K562 (cell line): ENCODE data around the gene PARD6B. TPM values are rescaled to one million over a fixed set of nuclear protein-coding genes. Genes with fewer than 3 reads are reported as not detected.

Experiments
- ATAC-seq: fragments of 200-7000 bp; cut with Tn5 transposase; 3 replicates; pipeline ENCODE4 v1.9.1; 2020; ENCODE audit warnings: moderate library complexity
- BruUV-seq: library from RNA; stranded (reverse); fragments of 400-500 nt; replicated peaks from 2 replicates; lab custom pipeline; 2021; lab: Mats Ljungman, UMichigan
- CTCF ChIA-PET: fragments of 300-600 bp; formaldehyde crosslinking; extraction: SDS; loops from one replicate; lab custom pipeline; 2021; ENCODE audit warnings: low intra/inter-chr PET ratio; lab: Yijun Ruan, JAX
- POLR2A ChIA-PET: fragments of 300-600, 350-650 bp; sonication (Branson Sonifier 250); formaldehyde crosslinking; extraction: SDS; loops from one replicate; lab custom pipeline; 2021; ENCODE audit warnings: antibody characterized with exemption, inconsistent platforms; lab: Yijun Ruan, JAX
- DNase-seq, 4 experiments: peaks; one replicate each; pipeline versions ENCODE4 v3.0.0 to v3.0.0-alpha.2; 2011 to 2018; ENCODE audit warnings: low spot score in 3 of 4, mixed read lengths in 3 of 4; ENCODE audit errors: extremely low read depth in 1 of 4
- FAIRE-seq: peaks from 2 replicates; lab custom pipeline; 2011; peaks lifted over from hg19 to GRCh38; lab: Jason Lieb, UNC
- H2AFZ ChIP-seq: 2 replicates; pipeline ENCODE4 v1.6.0; 2011; ENCODE audit warnings: low read depth, low read length, control low read depth, inconsistent platforms
- H3K27ac ChIP-seq: fragments of 200-600 bp; 3 replicates; pipeline ENCODE4 v1.8.0; 2011; ENCODE audit warnings: low read depth, mild to moderate bottlenecking, control low read depth, inconsistent platforms, low read length, moderate library complexity, mixed read lengths; ENCODE audit errors: extremely low read depth
- H3K27me3 ChIP-seq, 2 experiments: fragments of 300-600 bp in 1 of 2; 2 replicates in 1 of 2; 3 replicates in 1 of 2; pipeline versions ENCODE4 v1.6.0 to v1.8.0; 2011; ENCODE audit warnings: inconsistent platforms in 2 of 2, low read length in 2 of 2, mild to moderate bottlenecking in 1 of 2, mixed read lengths in 1 of 2, moderate library complexity in 1 of 2; ENCODE audit not compliant: control insufficient read depth in 2 of 2, insufficient read depth in 2 of 2
- H3K36me3 ChIP-seq: fragments of 300-600 bp; 3 replicates; pipeline ENCODE4 v1.8.0; 2011; ENCODE audit warnings: mild to moderate bottlenecking, low read length, inconsistent platforms; ENCODE audit not compliant: control insufficient read depth, insufficient read depth
- H3K4me1 ChIP-seq, 2 experiments: fragments of 200-600 bp in 1 of 2; replicated peaks in 1 of 2; 2 replicates in 1 of 2; 3 replicates in 1 of 2; pipeline versions ENCODE4 v1.5.1 to v1.8.0; 2011; ENCODE audit warnings: inconsistent platforms in 2 of 2, low read length in 2 of 2, mild to moderate bottlenecking in 1 of 2, mixed read lengths in 1 of 2, moderate library complexity in 1 of 2; ENCODE audit not compliant: control insufficient read depth in 2 of 2, insufficient read depth in 2 of 2
- H3K4me2 ChIP-seq: 2 replicates; pipeline ENCODE4 v1.6.1; 2011; ENCODE audit warnings: low read length, control low read depth, inconsistent platforms, mixed read lengths; ENCODE audit not compliant: insufficient read depth
- H3K4me3 ChIP-seq: fragments of 200-600 bp; sonication (generic), shearing (Covaris generic); 2 replicates; pipeline ENCODE4 v1.5.1; 2016; ENCODE audit warnings: control low read depth, inconsistent platforms
- H3K79me2 ChIP-seq: fragments of 200-600 bp; 3 replicates; pipeline ENCODE4 v1.8.0; 2011; ENCODE audit warnings: low read length, inconsistent platforms; ENCODE audit not compliant: control insufficient read depth, insufficient read depth
- H3K9ac ChIP-seq, 2 experiments: 2 replicates each; pipeline versions ENCODE4 v1.6.0 to v1.6.1; 2011; ENCODE audit warnings: low read depth in 2 of 2, low read length in 2 of 2, control low read depth in 1 of 2, inconsistent platforms in 1 of 2, mild to moderate bottlenecking in 1 of 2, mixed read lengths in 1 of 2; ENCODE audit not compliant: insufficient read depth in 1 of 2
- H3K9me1 ChIP-seq: one replicate; pipeline ENCODE4 v1.6.0; 2011; ENCODE audit warnings: inconsistent platforms, mild to moderate bottlenecking, low read length, moderate library complexity; ENCODE audit not compliant: control insufficient read depth, insufficient read depth
- H3K9me3 ChIP-seq: replicated peaks from 2 replicates; pipeline ENCODE4 v1.5.1; 2011; ENCODE audit warnings: low read depth, low read length, inconsistent platforms; ENCODE audit not compliant: control insufficient read depth, insufficient read depth
- H4K20me1 ChIP-seq: replicated peaks from 2 replicates; pipeline ENCODE4 v1.6.1; 2011; ENCODE audit warnings: low read length, inconsistent platforms, mixed read lengths; ENCODE audit not compliant: control insufficient read depth, insufficient read depth
- ATF6 ChIP-seq: sonication (generic); formaldehyde crosslinking; IDR thresholded peaks from 2 replicates; pipeline ENCODE4 v1.4.0; 2020; ENCODE audit warnings: mild to moderate bottlenecking, missing genetic modification reagents
- CTBP1 ChIP-seq: fragments of 450-650 bp; IDR thresholded peaks from 2 replicates; pipeline ENCODE4 v1.6.1; 2016; ENCODE audit warnings: borderline replicate concordance
- E2F4 ChIP-seq: sonication (generic); formaldehyde crosslinking; IDR thresholded peaks from 2 replicates; pipeline ENCODE4 v1.8.0; 2022; ENCODE audit warnings: mild to moderate bottlenecking, low read depth, missing genetic modification reagents
- L3MBTL2 ChIP-seq: fragments of 450-650 bp; IDR thresholded peaks from 2 replicates; pipeline ENCODE4 v1.6.1; 2016; ENCODE audit warnings: mild to moderate bottlenecking, moderate library complexity
- NBN ChIP-seq: fragments of 450-650 bp; IDR thresholded peaks from 2 replicates; pipeline ENCODE4 v1.6.1; 2016; ENCODE audit warnings: low read depth, mild to moderate bottlenecking
- NFATC3 ChIP-seq: fragments of 450-650 bp; IDR thresholded peaks from 2 replicates; pipeline ENCODE4 v1.6.1; 2017; ENCODE audit warnings: mild to moderate bottlenecking
- NFRKB ChIP-seq: fragments of 450-650 bp; IDR thresholded peaks from 2 replicates; pipeline ENCODE4 v1.6.1; 2016; ENCODE audit warnings: low read depth
- PHF20 ChIP-seq: fragments of 450-650 bp; IDR thresholded peaks from 2 replicates; pipeline ENCODE4 v1.6.1; 2018; ENCODE audit not compliant: partially characterized antibody
- PML ChIP-seq: IDR thresholded peaks from 2 replicates; pipeline ENCODE4 v1.6.1; 2012; ENCODE audit warnings: low read length, inconsistent platforms
- POLR2B ChIP-seq: fragments of 450-650 bp; IDR thresholded peaks from 2 replicates; pipeline ENCODE4 v1.6.1; 2018; ENCODE audit warnings: low read depth; ENCODE audit not compliant: partially characterized antibody
- RB1 ChIP-seq: fragments of 450-650 bp; IDR thresholded peaks from 2 replicates; pipeline ENCODE4 v1.6.1; 2017; ENCODE audit warnings: low read depth, mild to moderate bottlenecking
- RBBP5 ChIP-seq: fragments of 200-600 bp; sonication (generic); IDR thresholded peaks from 2 replicates; pipeline ENCODE4 v1.6.1; 2012; ENCODE audit warnings: borderline replicate concordance, mild to moderate bottlenecking, low read length, control low read depth, inconsistent platforms; ENCODE audit not compliant: insufficient read depth, poor library complexity, severe bottlenecking
- SAP30 ChIP-seq: fragments of 200-600 bp; sonication (generic); IDR thresholded peaks from 2 replicates; pipeline ENCODE4 v1.6.1; 2012; ENCODE audit warnings: borderline replicate concordance, low read depth, mild to moderate bottlenecking, moderate library complexity, low read length, control low read depth, inconsistent platforms; ENCODE audit not compliant: insufficient read depth, poor library complexity, severe bottlenecking
- SMARCA5 ChIP-seq: fragments of 450-650 bp; IDR thresholded peaks from 2 replicates; pipeline ENCODE4 v1.6.1; 2016
- SMARCE1 ChIP-seq: fragments of 450-650 bp; IDR thresholded peaks from 2 replicates; pipeline ENCODE4 v1.7.1; 2016; ENCODE audit warnings: mild to moderate bottlenecking
- SNIP1 ChIP-seq: fragments of 450-650 bp; IDR thresholded peaks from 2 replicates; pipeline ENCODE4 v1.7.1; 2017; ENCODE audit warnings: low read depth, mild to moderate bottlenecking
- SUPT5H ChIP-seq: fragments of 450-650 bp; IDR thresholded peaks from 2 replicates; pipeline ENCODE4 v1.6.1; 2016
- TBL1XR1 ChIP-seq, 2 experiments: IDR thresholded peaks; 2 replicates each; pipeline ENCODE4 v1.6.1; 2012; ENCODE audit warnings: improper control_type of control experiment in 2 of 2, low read length in 2 of 2, mild to moderate bottlenecking in 1 of 2
- TOE1 ChIP-seq, 2 experiments: fragments of 450-650 bp in 1 of 2; sonication (generic) in 1 of 2; formaldehyde crosslinking in 1 of 2; IDR thresholded peaks; 2 replicates each; pipeline versions ENCODE4 v1.7.1 to v1.8.0; 2016 to 2022; ENCODE audit warnings: borderline replicate concordance in 2 of 2, mild to moderate bottlenecking in 2 of 2, antibody characterized with exemption in 1 of 2, inconsistent platforms in 1 of 2, low read depth in 1 of 2, missing genetic modification reagents in 1 of 2, moderate library complexity in 1 of 2
- ZNF395 ChIP-seq: fragments of 200-800 bp; sonication (Bioruptor generic); IDR thresholded peaks from 2 replicates; pipeline ENCODE4 v1.6.1; 2017; ENCODE audit warnings: missing genetic modification characterization, missing compliant biosample characterization
- WGBS: fragments of 100-300 bp; shearing (Covaris generic); methylation state at CpG from one replicate; pipeline ENCODE4 v1.1.6; 2016; ENCODE audit warnings: low coverage, mixed read lengths; ENCODE audit not compliant: insufficient coverage; ENCODE audit errors: missing lambda C conversion rate; 5-methylcytosine and 5-hydroxymethylcytosine counted together
- in situ Hi-C: fragments of 300-500 bp; cut with MboI; formaldehyde crosslinking; loops from 4 replicates; pipeline ENCODE4 v1.15.0; 2018; ENCODE audit warnings: inconsistent platforms, mixed read lengths
- intact Hi-C: fragments of 100-400 bp; cut with micrococcal nuclease; formaldehyde crosslinking; loops from 2 replicates; pipeline ENCODE4 v1.14.2; 2022
- polyA plus RNA-seq, 8 experiments: library from polyadenylated mRNA; depleted of rRNA in 4 of 8; stranded (reverse) in 5 of 8; unstranded in 3 of 8; fragments of >200 nt; fragmentation: Nextera tagmentation in 2 of 8; fragmentation: Illumina TruSeq in 1 of 8; extraction: Ambion mirVana in 2 of 8; extraction: Trizol in 1 of 8; gene quantifications; 2 replicates each; pipeline versions ENCODE4 v1.2.1 to v1.2.3, GENCODE V29; 2011 to 2014; ENCODE audit warnings: inconsistent platforms in 1 of 8, missing spikeins in 1 of 8
- total RNA-seq, 7 experiments: library from RNA; depleted of rRNA in 6 of 7; stranded (reverse); fragments of >200 nt in 6 of 7; fragmentation: Illumina TruSeq in 2 of 7; extraction: Trizol in 2 of 7; gene quantifications; 2 replicates each; pipeline versions ENCODE4 v1.2.1 to v1.2.3, GENCODE V29; 2011 to 2021; ENCODE audit warnings: low replicate concordance in 1 of 7

Gene PARD6B
- total and polyA plus RNA-seq, 9 of the 15 experiments (the other 6 are each of a cell fraction or from before 2014, with no cell fraction given) = 1.7 to 12.3 (median 5.5) TPM

- ATAC-seq (no peak; the same call in 2 of the 3 replicates), DNase-seq (no peak), FAIRE-seq (no peak)
- Histone ChIP-seq H3K9me1 (no peaks in the 10 kb centered on the region), H4K20me1 (no peaks in the 10 kb centered on the region), H3K79me2 (peaks cover 45% of the 10 kb centered on the region), H3K4me2 (peak overlapping the region; percentile 76), H3K4me1 (peaks cover 38 to 49% of the 10 kb centered on the region in 2 experiments), H3K36me3 (peaks cover 13% of the 10 kb centered on the region; the same call in 2 of the 3 replicates), H3K27ac (peak overlapping the region; percentile 64), H2AFZ (peak overlapping the region; percentile 86), H3K27me3 (no peaks in the 10 kb centered on the region), H3K4me3 (peak overlapping the region; percentile 89), H3K9ac (peak overlapping the region; percentile 50 to 69), H3K9me3 (no peaks in the 10 kb centered on the region)
- no TSS peak for BruUV-seq
- ChIA-PET POLR2A (interaction anchor here (0.6 to 4.2 kb wide), 3 partner anchors 12 to 51 kb away, joined by 3 to 21 read pairs (median 4); no protein-coding TSS in a partner anchor), CTCF (no interaction called here)
- in situ Hi-C loops (loop anchor here (10.0 kb wide), 1 partner anchor 246 kb away; no protein-coding TSS in a partner anchor), intact Hi-C loops (loop anchor here (5.0 kb wide), 1 partner anchor 38 kb away; the partner anchor contains the start of gene RIPOR3)
- 0% methylated on average over 28 of the region's 35 CpGs for WGBS
- TF ChIP-seq RB1 (peak; percentile 83; the same call in 1 of the 2 replicates), SAP30 (peak; percentile 29), PHF20 (peak; percentile 63), E2F4 (CRISPR knock-in tag) (peak; percentile 86; the same call in 1 of the 2 replicates), POLR2B (peak; percentile 43), PML (0 out of 2 replicates have a peak, but pooled peaks have one; percentile 15), TBL1XR1 (IDR thresholded peaks at IDR 0.05; ENCODE audit: low read length in 2 of 2) (no peak), CTBP1 (no peak), ATF6 (CRISPR knock-in tag) (peak; percentile 82; the same call in 1 of the 2 replicates), SUPT5H (peak; percentile 43), RBBP5 (peak; percentile 13), SMARCA5 (no peak), NFRKB (no peak), NBN (0 out of 2 replicates have a peak, but pooled peaks have one; percentile 24), SNIP1 (peak; percentile 59; the same call in 1 of the 2 replicates), ZNF395 (CRISPR knock-in tag) (no peak), L3MBTL2 (peak; percentile 82), SMARCE1 (no peak), TOE1 (IDR thresholded peaks at IDR 0.05; ENCODE audit: borderline replicate concordance) (peak; percentile 28; the same call in 1 of the 2 replicates), TOE1 (CRISPR knock-in tag; IDR thresholded peaks at IDR 0.05; ENCODE audit: borderline replicate concordance, low read depth) (no peak), NFATC3 (peak; percentile 83; the same call in 1 of the 2 replicates)
Measured at GRCh38 chr20:50730765-50731054, 670 bp upstream of the PARD6B start.
